ENCODE results near the gene ASTE1. TPM values are rescaled to one million over a fixed set of nuclear protein-coding genes. Genes with fewer than 3 reads are reported as not detected.

The ASTE1 gene
- total RNA-seq, 1 donor from 2014 or later: 5.4 TPM

GRCh38 chr3:130997289-130997688, 29.3 kb downstream of the ASTE1 start:
- Mint-ChIP-seq H3K27ac (ENCODE audit: unreplicated experiment) (no peak overlapping the region), H3K27me3 (ENCODE audit: low read depth) (no peaks in the 10 kb centered on the region), H3K36me3 (ENCODE audit: low read depth) (peaks cover 6% of the 10 kb centered on the region), H3K4me1 (ENCODE audit: low read depth) (peaks cover 8% of the 10 kb centered on the region), H3K9me3 (ENCODE audit: low read depth) (no peaks in the 10 kb centered on the region), H3K4me3 (ENCODE audit: unreplicated experiment) (no peak overlapping the region)
- TF ChIP-seq CTCF (IDR thresholded peaks at IDR 0.05): no peak
- DNase-seq (ENCODE audit: low spot score): no peak

GRCh38 chr3:130992344-130992743, 34.3 kb downstream of the ASTE1 start:
- no peaks in the 10 kb centered on the region for H3K9me3 Mint-ChIP-seq (ENCODE audit: low read depth)
- H3K27ac Mint-ChIP-seq (ENCODE audit: unreplicated experiment): no peak overlapping the region
- peaks cover 9% of the 10 kb centered on the region for H3K36me3 Mint-ChIP-seq (ENCODE audit: low read depth)
- no peaks in the 10 kb centered on the region for H3K4me1 Mint-ChIP-seq (ENCODE audit: low read depth)
- no peaks in the 10 kb centered on the region for H3K27me3 Mint-ChIP-seq (ENCODE audit: low read depth)
- no peak for DNase-seq (ENCODE audit: low spot score)
- no peak for TF ChIP-seq CTCF (IDR thresholded peaks at IDR 0.05)
- no peak overlapping the region for H3K4me3 Mint-ChIP-seq (ENCODE audit: unreplicated experiment)

- no peak for TF ChIP-seq CTCF (IDR thresholded peaks at IDR 0.05)
- no peaks in the 10 kb centered on the region for H3K27me3 Mint-ChIP-seq (ENCODE audit: low read depth)
- no peaks in the 10 kb centered on the region for H3K9me3 Mint-ChIP-seq (ENCODE audit: low read depth)
- no peak for DNase-seq (ENCODE audit: low spot score)
- H3K36me3 Mint-ChIP-seq (ENCODE audit: low read depth): peaks cover 6% of the 10 kb centered on the region
- no peak overlapping the region for H3K4me3 Mint-ChIP-seq (ENCODE audit: unreplicated experiment)
- H3K4me1 Mint-ChIP-seq (ENCODE audit: low read depth): no peaks in the 10 kb centered on the region
- H3K27ac Mint-ChIP-seq (ENCODE audit: unreplicated experiment): no peak overlapping the region
Observed at GRCh38 chr3:130991126-130991525, 35.5 kb downstream of the ASTE1 start.

- peaks cover 8% of the 10 kb centered on the region for H3K36me3 Mint-ChIP-seq (ENCODE audit: low read depth)
- no peak for DNase-seq (ENCODE audit: low spot score)
- no peaks in the 10 kb centered on the region for H3K27me3 Mint-ChIP-seq (ENCODE audit: low read depth)
- no peak overlapping the region for H3K4me3 Mint-ChIP-seq (ENCODE audit: unreplicated experiment)
- no peaks in the 10 kb centered on the region for H3K4me1 Mint-ChIP-seq (ENCODE audit: low read depth)
- no peak overlapping the region for H3K27ac Mint-ChIP-seq (ENCODE audit: unreplicated experiment)
- no peaks in the 10 kb centered on the region for H3K9me3 Mint-ChIP-seq (ENCODE audit: low read depth)
- TF ChIP-seq CTCF (IDR thresholded peaks at IDR 0.05): no peak
Observed at GRCh38 chr3:130990282-130990681, 36.3 kb downstream of the ASTE1 start.

- Mint-ChIP-seq H3K4me3 (ENCODE audit: unreplicated experiment) (no peak overlapping the region), H3K4me1 (ENCODE audit: low read depth) (no peaks in the 10 kb centered on the region), H3K36me3 (ENCODE audit: low read depth) (peaks cover 2% of the 10 kb centered on the region), H3K9me3 (ENCODE audit: low read depth) (no peaks in the 10 kb centered on the region), H3K27me3 (ENCODE audit: low read depth) (no peaks in the 10 kb centered on the region), H3K27ac (ENCODE audit: unreplicated experiment) (no peak overlapping the region)
- DNase-seq (ENCODE audit: low spot score): no peak
- no peak for TF ChIP-seq CTCF (IDR thresholded peaks at IDR 0.05)
Observed at GRCh38 chr3:130981469-130981868, 45.2 kb downstream of the ASTE1 start.

Data from chondrocyte (in vitro differentiated cells).